Astrocyte (in vitro differentiated cells and primary cell): ENCODE measurements around the gene MYL9.

Experiments used
- CTCF ChIP-seq: IDR thresholded peaks from 2 replicates; pipeline ENCODE4 v1.5.1; 2011; ENCODE audit warnings: low read depth, mild to moderate bottlenecking, inconsistent platforms, low read length, moderate library complexity; ENCODE audit not compliant: insufficient read depth
- EZH2 ChIP-seq: IDR thresholded peaks from 2 replicates; pipeline ENCODE4 v1.6.1; 2012; ENCODE audit warnings: mild to moderate bottlenecking, low read length, inconsistent platforms; ENCODE audit not compliant: insufficient read depth

DNA sequence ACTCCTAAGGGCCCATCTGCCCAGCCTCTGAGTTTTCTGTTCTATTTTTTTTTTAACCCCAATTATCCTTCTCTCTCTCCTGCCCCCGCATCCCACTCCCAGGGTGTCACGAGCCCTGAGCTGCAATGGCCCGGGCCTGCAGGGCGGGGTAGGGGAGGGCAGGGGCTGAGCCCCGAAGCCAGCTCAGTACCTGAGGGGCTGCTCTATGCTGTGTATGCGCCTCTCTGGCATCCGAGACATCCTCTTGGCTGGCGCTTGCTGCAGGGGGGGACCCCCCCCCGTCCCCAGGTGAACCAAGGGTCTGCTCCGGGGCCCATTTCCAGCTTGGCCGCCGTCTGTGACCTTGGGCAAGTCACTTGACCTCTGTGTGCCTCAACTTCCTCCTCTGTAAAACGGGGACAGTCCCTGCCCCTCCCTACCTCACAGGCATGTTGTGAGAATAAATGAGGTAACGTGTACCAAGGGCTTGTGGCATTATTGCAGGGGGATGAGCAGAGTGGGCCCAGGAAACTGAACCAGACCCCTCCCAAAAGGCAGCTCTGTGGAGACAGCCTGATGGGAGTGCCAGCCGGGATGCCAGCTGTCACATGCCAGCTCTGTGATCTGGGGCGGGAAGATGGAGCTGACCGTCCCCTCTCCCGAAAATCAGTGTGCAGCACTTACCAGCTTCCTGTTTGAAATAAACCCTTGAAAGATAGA lies 13.0 kb upstream of the MYL9 start:
- TF ChIP-seq EZH2 (no peak), CTCF (no peak)
